GM23338 (cell line): Measurements from ENCODE around the gene LPP. TPM values are rescaled to one million over a fixed set of nuclear protein-coding genes. Genes with fewer than 3 reads are reported as not detected.

Experiments
- ATAC-seq: fragments of 200-7000 bp; cut with Tn5 transposase; 3 replicates; pipeline ENCODE4 v1.9.1; 2020
- DNase-seq: peaks from one replicate; pipeline ENCODE4 v3.0.0-alpha.2; 2015; ENCODE audit warnings: low spot score
- H2AFZ ChIP-seq: fragments of 200-600 bp; sonication (generic); 2 replicates; pipeline ENCODE4 v1.8.0; 2016; ENCODE audit warnings: antibody characterized with exemption, mild to moderate bottlenecking, moderate library complexity
- H3F3A ChIP-seq: fragments of 200-600 bp; sonication (generic); replicated peaks from 2 replicates; pipeline ENCODE4 v1.8.0; 2017; ENCODE audit warnings: antibody characterized with exemption, mixed run types, low read depth
- H3K27ac ChIP-seq: fragments of 200-600 bp; sonication (generic); 2 replicates; pipeline ENCODE4 v1.6.1; 2016; ENCODE audit warnings: low read depth
- H3K27me3 ChIP-seq: fragments of 200-600 bp; sonication (generic); 2 replicates; pipeline ENCODE4 v1.8.0; 2016; ENCODE audit warnings: mild to moderate bottlenecking, mixed run types, moderate library complexity; ENCODE audit not compliant: insufficient read depth
- H3K36me3 ChIP-seq: fragments of 200-600 bp; sonication (generic); 2 replicates; pipeline ENCODE4 v1.8.0; 2016; ENCODE audit warnings: mild to moderate bottlenecking; ENCODE audit not compliant: insufficient read depth
- H3K4me1 ChIP-seq: fragments of 200-600 bp; sonication (generic); 2 replicates; pipeline ENCODE4 v1.8.0; 2016; ENCODE audit warnings: mild to moderate bottlenecking, moderate library complexity; ENCODE audit not compliant: insufficient read depth
- H3K4me2 ChIP-seq: fragments of 200-600 bp; sonication (generic); 2 replicates; pipeline ENCODE4 v1.7.1; 2017; ENCODE audit warnings: mixed run types
- H3K4me3 ChIP-seq: fragments of 200-600 bp; sonication (generic); 2 replicates; pipeline ENCODE4 v1.6.1; 2016; ENCODE audit warnings: mixed run types
- H3K79me2 ChIP-seq: fragments of 200-600 bp; sonication (generic); replicated peaks from 2 replicates; pipeline ENCODE4 v1.8.0; 2017; ENCODE audit warnings: mild to moderate bottlenecking; ENCODE audit not compliant: insufficient read depth
- H3K9me2 ChIP-seq: fragments of 200-600 bp; sonication (generic); 2 replicates; pipeline ENCODE4 v1.8.0; 2017; ENCODE audit not compliant: insufficient read depth
- H4K20me1 ChIP-seq: fragments of 200-600 bp; sonication (generic); replicated peaks from 2 replicates; pipeline ENCODE4 v1.8.0; 2017; ENCODE audit warnings: mild to moderate bottlenecking; ENCODE audit not compliant: insufficient read depth
- H3K27ac Mint-ChIP-seq: 2 replicates; pipeline ENCODE4 v1.8.0; 2020; ENCODE audit warnings: inconsistent platforms, mild to moderate bottlenecking, moderate library complexity, mixed read lengths
- H3K27me3 Mint-ChIP-seq: 3 replicates; pipeline ENCODE4 v1.8.0; 2022; ENCODE audit warnings: low read depth, mild to moderate bottlenecking, moderate library complexity, mixed read lengths, inconsistent platforms; ENCODE audit not compliant: insufficient read depth, poor library complexity
- H3K36me3 Mint-ChIP-seq: 3 replicates; pipeline ENCODE4 v1.8.0; 2021; ENCODE audit warnings: low read depth, mild to moderate bottlenecking, inconsistent platforms, moderate library complexity, mixed read lengths
- H3K4me1 Mint-ChIP-seq: 3 replicates; pipeline ENCODE4 v1.8.0; 2020; ENCODE audit warnings: mild to moderate bottlenecking, inconsistent platforms, mixed read lengths
- H3K4me3 Mint-ChIP-seq: 3 replicates; pipeline ENCODE4 v1.8.0; 2021; ENCODE audit warnings: moderate library complexity, mild to moderate bottlenecking, inconsistent platforms, mixed read lengths
- H3K9me3 Mint-ChIP-seq: 3 replicates; pipeline ENCODE4 v1.8.0; 2020; ENCODE audit warnings: moderate library complexity, mild to moderate bottlenecking, inconsistent platforms, mixed read lengths
- CREB1 ChIP-seq: fragments of 250-450 bp; sonication (Bioruptor Pico); IDR thresholded peaks from 2 replicates; pipeline ENCODE4 v1.5.0; 2020; ENCODE audit warnings: low read depth, mild to moderate bottlenecking, moderate library complexity
- CTCF ChIP-seq, 2 experiments: fragments of 200-600 bp in 1 of 2; sonication (generic) in 1 of 2; conservative IDR thresholded peaks; 2 replicates each; pipeline versions ENCODE4 v1.5.1 to v1.6.1; 2016 to 2017; ENCODE audit warnings: antibody characterized with exemption in 2 of 2, low read depth in 2 of 2, mild to moderate bottlenecking in 2 of 2, moderate library complexity in 1 of 2
- ETS1 ChIP-seq: IDR thresholded peaks from 2 replicates; pipeline ENCODE4 v1.6.1; 2016; ENCODE audit warnings: antibody characterized with exemption
- EZH2 ChIP-seq: fragments of 200-600 bp; sonication (generic); IDR thresholded peaks from one replicate; pipeline ENCODE4 v1.8.0; 2017; ENCODE audit warnings: antibody characterized with exemption, mild to moderate bottlenecking, low read depth; ENCODE audit not compliant: unreplicated experiment
- EZH2phosphoT487 ChIP-seq: fragments of 200-600 bp; sonication (generic); IDR thresholded peaks from one replicate; pipeline ENCODE4 v1.8.1; 2018; ENCODE audit warnings: antibody characterized with exemption; ENCODE audit not compliant: unreplicated experiment
- JUNB ChIP-seq: IDR thresholded peaks from one replicate; pipeline ENCODE4 v1.6.1; 2016; ENCODE audit warnings: antibody characterized with exemption; ENCODE audit not compliant: unreplicated experiment
- NANOG ChIP-seq: IDR thresholded peaks from 2 replicates; pipeline ENCODE4 v1.6.1; 2016; ENCODE audit warnings: antibody characterized with exemption, borderline replicate concordance
- POLR2AphosphoS5 ChIP-seq: IDR thresholded peaks from 2 replicates; pipeline ENCODE4 v1.6.1; 2016; ENCODE audit warnings: antibody characterized with exemption, low read depth
- REST ChIP-seq: IDR thresholded peaks from one replicate; pipeline ENCODE4 v1.6.1; 2018; ENCODE audit warnings: antibody characterized with exemption; ENCODE audit not compliant: unreplicated experiment
- STAT1 ChIP-seq: IDR thresholded peaks from one replicate; pipeline ENCODE4 v1.6.1; 2016; ENCODE audit warnings: antibody characterized with exemption; ENCODE audit not compliant: unreplicated experiment
- ZNF114 ChIP-seq: fragments of 250-450 bp; sonication (Bioruptor Pico); IDR thresholded peaks from 2 replicates; pipeline ENCODE4 v1.5.0; 2020; ENCODE audit warnings: mild to moderate bottlenecking, moderate library complexity
- ZNF331 ChIP-seq: fragments of 250-450 bp; sonication (Bioruptor Pico); IDR thresholded peaks from 2 replicates; pipeline ENCODE4 v1.5.0; 2020; ENCODE audit warnings: low read depth, mild to moderate bottlenecking, moderate library complexity
- ZNF462 ChIP-seq: fragments of 250-450 bp; sonication (Bioruptor Pico); IDR thresholded peaks from 2 replicates; pipeline ENCODE4 v1.5.0; 2020; ENCODE audit warnings: mild to moderate bottlenecking, moderate library complexity
- polyA plus RNA-seq: library from polyadenylated mRNA; unstranded; fragments of >200 nt; fragmentation: Nextera tagmentation; extraction: Ambion mirVana; gene quantifications from 2 replicates; pipeline ENCODE4 v1.2.1, GENCODE V29; 2016
- total RNA-seq: library from RNA; depleted of rRNA; stranded (reverse); fragments of >200 nt; shearing (Covaris generic); gene quantifications from 2 replicates; pipeline ENCODE4 v1.2.3, GENCODE V29; 2014

LPP gene
- total and polyA plus RNA-seq, 2 experiments from 2014 or later = 23.0 to 35.2 TPM

- H3K4me1 ChIP-seq = peaks cover 4% of the 10 kb centered on the region
- Mint-ChIP-seq H3K27me3 (peaks cover 7% of the 10 kb centered on the region), H3K4me3 (no peak overlapping the region), H3K4me1 (peaks cover 13% of the 10 kb centered on the region), H3K36me3 (peaks cover 5% of the 10 kb centered on the region; the same call in 1 of the 3 replicates), H3K9me3 (no peaks in the 10 kb centered on the region; the same call in 2 of the 3 replicates), H3K27ac (no peak overlapping the region)
- H3K4me2 ChIP-seq = no peak overlapping the region
- no peaks in the 10 kb centered on the region for H3K36me3 ChIP-seq
- TF ChIP-seq NANOG = no peak
- TF ChIP-seq REST = no peak
- no peak for TF ChIP-seq STAT1
- no peak for TF ChIP-seq POLR2AphosphoS5
- TF ChIP-seq EZH2 = no peak
- TF ChIP-seq ZNF114 (CRISPR knock-in tag) = no peak
- TF ChIP-seq CREB1 (CRISPR knock-in tag) = no peak
- TF ChIP-seq ETS1 = no peak
- no peak for TF ChIP-seq CTCF (conservative IDR thresholded peaks at IDR 0.05; ENCODE audit: low read depth in 2 of 2)
- no peak for TF ChIP-seq ZNF331 (CRISPR knock-in tag)
- TF ChIP-seq JUNB = no peak
- no peak for TF ChIP-seq EZH2phosphoT487
- no peak for TF ChIP-seq ZNF462 (CRISPR knock-in tag)
- no peaks in the 10 kb centered on the region for H3F3A ChIP-seq
- H3K27me3 ChIP-seq = no peaks in the 10 kb centered on the region
- no peak overlapping the region for H3K27ac ChIP-seq
- DNase-seq = no peak
- ATAC-seq = no peak
- H3K79me2 ChIP-seq = peaks cover 5% of the 10 kb centered on the region; the same call in 1 of the 2 replicates
- no peak overlapping the region for H3K4me3 ChIP-seq
- H2AFZ ChIP-seq = no peak overlapping the region
- no peaks in the 10 kb centered on the region for H3K9me2 ChIP-seq
- H4K20me1 ChIP-seq = no peaks in the 10 kb centered on the region
These were observed 213.7 kb downstream of the LPP start for GRCh38 chr3:188367678-188368077.
